CD4-positive, alpha-beta T cell (primary cell): ENCODE results near the gene EPHB1. TPM values are rescaled to one million over a fixed set of nuclear protein-coding genes. Genes with fewer than 3 reads are reported as not detected.

Experiments used
- ATAC-seq: fragments of 200-7000 bp; cut with Tn5 transposase; one replicate; pipeline ENCODE4 v1.10.0; 2022; ENCODE audit warnings: mild to moderate bottlenecking; ENCODE audit not compliant: poor library complexity
- CTCF ChIA-PET: fragments of 350-600 bp; sonication (Branson Sonifier 250); formaldehyde crosslinking; loops from one replicate; lab custom pipeline; 2021; ENCODE audit warnings: antibody characterized with exemption, inconsistent platforms; lab: Charles Lee
- POLR2A ChIA-PET: fragments of 350-600 bp; sonication (Branson Sonifier 250); formaldehyde crosslinking; loops from one replicate; lab custom pipeline; 2021; ENCODE audit warnings: antibody characterized with exemption, inconsistent platforms; lab: Charles Lee
- DNase-seq, 14 experiments: peaks; one replicate each; pipeline ENCODE4 v3.0.0-alpha.2; 2013 to 2020; ENCODE audit warnings: mixed read lengths in 2 of 14
- H3K27ac ChIP-seq, 2 donors: one replicate each; pipeline versions ENCODE4 v1.5.1 to v1.7.0; 2013; ENCODE audit warnings: low read length in 2 of 2, low read depth in 1 of 2, mild to moderate bottlenecking in 1 of 2
- H3K27me3 ChIP-seq, 2 experiments: 1 replicate in 1 of 2; 2 replicates in 1 of 2; pipeline versions ENCODE4 v1.6.1 to v1.7.0; 2013; ENCODE audit warnings: low read length in 2 of 2, control low read depth in 1 of 2, mild to moderate bottlenecking in 1 of 2, moderate library complexity in 1 of 2; ENCODE audit not compliant: insufficient read depth in 2 of 2, control insufficient read depth in 1 of 2
- H3K36me3 ChIP-seq: one replicate; pipeline ENCODE4 v1.6.1; 2013; ENCODE audit warnings: low read length, control low read depth; ENCODE audit not compliant: insufficient read depth
- H3K4me1 ChIP-seq: one replicate; pipeline ENCODE4 v1.6.1; 2013; ENCODE audit warnings: low read length, control low read depth; ENCODE audit not compliant: insufficient read depth
- H3K4me3 ChIP-seq: one replicate; pipeline ENCODE4 v1.5.1; 2013; ENCODE audit warnings: mild to moderate bottlenecking, low read length, moderate library complexity
- H3K9me3 ChIP-seq, 2 experiments: 1 replicate in 1 of 2; 2 replicates in 1 of 2; pipeline versions ENCODE4 v1.6.1 to v1.7.0; 2013; ENCODE audit warnings: low read length in 2 of 2, mild to moderate bottlenecking in 2 of 2, control low read depth in 1 of 2, moderate library complexity in 1 of 2; ENCODE audit not compliant: control insufficient read depth in 1 of 2, insufficient read depth in 1 of 2
- H3K27ac Mint-ChIP-seq: one replicate; pipeline ENCODE4 v1.8.0; 2020; ENCODE audit warnings: mixed read lengths
- H3K27me3 Mint-ChIP-seq: one replicate; pipeline ENCODE4 v1.8.0; 2021; ENCODE audit warnings: mixed read lengths
- H3K36me3 Mint-ChIP-seq: one replicate; pipeline ENCODE4 v1.8.0; 2021; ENCODE audit warnings: low read depth, mixed read lengths
- H3K4me1 Mint-ChIP-seq: one replicate; pipeline ENCODE4 v1.8.0; 2021; ENCODE audit warnings: low read depth, mixed read lengths
- H3K4me3 Mint-ChIP-seq: one replicate; pipeline ENCODE4 v1.8.0; 2020; ENCODE audit warnings: mild to moderate bottlenecking, mixed read lengths
- H3K9me3 Mint-ChIP-seq: one replicate; pipeline ENCODE4 v1.8.0; 2020; ENCODE audit warnings: mixed read lengths
- intact Hi-C, 2 experiments: fragments of 100-400 bp; cut with DNase I in 1 of 2; cut with micrococcal nuclease in 1 of 2; formaldehyde crosslinking; loops; one replicate each; pipeline versions ENCODE4 v1.15.1 to v1.9.0; 2023 to 2025; cut with DNase I, micrococcal nuclease
- total RNA-seq, 174 experiments: library from RNA in 2 of 174; stranded (reverse) in 2 of 174; gene quantifications; one replicate each; pipeline ENCODE4 v1.2.3 and lab custom pipeline; 2021 to 2026
- TF ChIP-seq, protein P1 (sequence below): fragments of 200-600 bp; IDR thresholded peaks from one replicate; pipeline ENCODE4 v1.8.0; 2022; ENCODE audit warnings: antibody characterized with exemption, mild to moderate bottlenecking

Gene EPHB1
- total RNA-seq, 2 experiments from 2014 or later: 0.08 to 0.49 TPM

DNA sequence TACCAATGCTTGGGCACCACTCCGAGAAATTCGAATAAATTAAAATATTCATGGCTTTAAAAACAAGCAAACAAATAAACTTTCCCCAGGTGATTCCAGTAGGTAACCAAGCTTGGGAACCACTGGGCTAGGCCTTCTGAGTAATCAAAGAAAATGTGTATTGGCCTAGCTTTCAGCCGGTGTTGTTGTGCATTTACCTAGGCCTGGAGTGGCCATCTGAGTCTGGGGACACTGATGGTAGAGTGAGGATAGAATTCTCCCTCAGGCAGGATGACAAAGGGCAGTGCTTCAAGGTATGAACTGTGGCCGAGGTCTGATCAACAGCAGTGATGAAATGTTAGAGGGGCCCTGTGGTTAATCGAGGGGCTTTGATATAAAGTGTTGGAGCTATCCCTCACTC, 440.5 kb downstream of the EPHB1 start:
- Histone ChIP-seq H3K4me3 (no peak overlapping the region), H3K27ac (no peak overlapping the region), H3K4me1 (no peaks in the 10 kb centered on the region), H3K36me3 (no peaks in the 10 kb centered on the region), H3K27me3 (no peaks in the 10 kb centered on the region), H3K9me3 (peaks cover 0 to 8% of the 10 kb centered on the region in 2 experiments)
- no peaks in the 10 kb centered on the region for H3K36me3 Mint-ChIP-seq
- H3K27ac Mint-ChIP-seq: no peak overlapping the region
- H3K4me1 Mint-ChIP-seq: no peaks in the 10 kb centered on the region
- CTCF ChIA-PET: no interaction called here
- no peak for ATAC-seq
- intact Hi-C loops: no loop called here
- no peak overlapping the region for H3K4me3 Mint-ChIP-seq
- DNase-seq: no peak
- no peaks in the 10 kb centered on the region for H3K27me3 Mint-ChIP-seq
- TF ChIP-seq, protein P1, sequence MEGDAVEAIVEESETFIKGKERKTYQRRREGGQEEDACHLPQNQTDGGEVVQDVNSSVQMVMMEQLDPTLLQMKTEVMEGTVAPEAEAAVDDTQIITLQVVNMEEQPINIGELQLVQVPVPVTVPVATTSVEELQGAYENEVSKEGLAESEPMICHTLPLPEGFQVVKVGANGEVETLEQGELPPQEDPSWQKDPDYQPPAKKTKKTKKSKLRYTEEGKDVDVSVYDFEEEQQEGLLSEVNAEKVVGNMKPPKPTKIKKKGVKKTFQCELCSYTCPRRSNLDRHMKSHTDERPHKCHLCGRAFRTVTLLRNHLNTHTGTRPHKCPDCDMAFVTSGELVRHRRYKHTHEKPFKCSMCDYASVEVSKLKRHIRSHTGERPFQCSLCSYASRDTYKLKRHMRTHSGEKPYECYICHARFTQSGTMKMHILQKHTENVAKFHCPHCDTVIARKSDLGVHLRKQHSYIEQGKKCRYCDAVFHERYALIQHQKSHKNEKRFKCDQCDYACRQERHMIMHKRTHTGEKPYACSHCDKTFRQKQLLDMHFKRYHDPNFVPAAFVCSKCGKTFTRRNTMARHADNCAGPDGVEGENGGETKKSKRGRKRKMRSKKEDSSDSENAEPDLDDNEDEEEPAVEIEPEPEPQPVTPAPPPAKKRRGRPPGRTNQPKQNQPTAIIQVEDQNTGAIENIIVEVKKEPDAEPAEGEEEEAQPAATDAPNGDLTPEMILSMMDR: no peak
- POLR2A ChIA-PET: no interaction called here
- H3K9me3 Mint-ChIP-seq: peaks cover 2% of the 10 kb centered on the region

DNA sequence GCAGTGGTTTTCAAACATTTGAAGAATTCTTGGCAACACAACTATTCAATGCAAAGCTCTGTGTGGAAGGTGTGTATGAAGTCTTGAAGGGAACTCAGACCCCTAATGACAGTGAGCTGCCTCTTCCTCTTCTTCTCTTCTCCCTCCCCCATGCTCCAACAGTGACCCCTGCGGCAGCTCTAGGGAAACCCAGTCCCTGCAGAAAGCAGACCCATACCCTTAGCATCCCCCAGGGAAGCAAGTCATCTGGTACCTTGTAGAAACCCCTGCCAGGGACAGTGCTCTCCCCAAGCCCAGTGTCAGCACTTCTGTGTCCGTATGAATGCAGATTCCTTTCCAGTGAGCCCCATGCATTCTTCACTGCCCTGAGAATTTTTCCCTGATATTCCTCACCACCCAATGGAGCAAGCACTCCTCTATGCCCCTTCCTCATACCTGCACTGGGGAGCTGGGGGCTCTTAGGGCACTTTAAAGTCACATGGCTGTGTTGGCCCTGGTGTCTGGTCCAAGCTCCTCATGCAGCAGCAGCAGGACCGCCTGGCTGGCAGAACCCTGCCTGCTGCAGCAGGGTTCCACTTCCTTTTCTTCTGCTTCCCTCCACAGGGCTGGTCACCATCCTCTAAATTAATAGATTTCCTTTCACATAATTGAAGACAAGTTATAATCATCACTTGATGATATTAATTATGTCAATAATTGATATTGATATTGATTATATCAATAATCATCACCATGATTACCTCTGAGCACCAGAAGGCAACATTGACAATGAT, 442.5 kb downstream of the EPHB1 start:
- H3K36me3 Mint-ChIP-seq: no peaks in the 10 kb centered on the region
- H3K27ac ChIP-seq: no peak overlapping the region
- DNase-seq: no peak
- ATAC-seq: no peak
- H3K27me3 Mint-ChIP-seq: no peaks in the 10 kb centered on the region
- no peaks in the 10 kb centered on the region for H3K36me3 ChIP-seq
- H3K4me1 ChIP-seq: no peaks in the 10 kb centered on the region
- H3K9me3 Mint-ChIP-seq: peaks cover 2% of the 10 kb centered on the region
- ChIA-PET POLR2A (no interaction called here), CTCF (no interaction called here)
- H3K4me3 ChIP-seq: no peak overlapping the region
- TF ChIP-seq, protein P1: no peak
- no peak overlapping the region for H3K4me3 Mint-ChIP-seq
- H3K27ac Mint-ChIP-seq: no peak overlapping the region
- H3K27me3 ChIP-seq: no peaks in the 10 kb centered on the region
- intact Hi-C loops: no loop called here
- peaks cover 0 to 12% of the 10 kb centered on the region in 2 experiments for H3K9me3 ChIP-seq
- no peaks in the 10 kb centered on the region for H3K4me1 Mint-ChIP-seq

DNA sequence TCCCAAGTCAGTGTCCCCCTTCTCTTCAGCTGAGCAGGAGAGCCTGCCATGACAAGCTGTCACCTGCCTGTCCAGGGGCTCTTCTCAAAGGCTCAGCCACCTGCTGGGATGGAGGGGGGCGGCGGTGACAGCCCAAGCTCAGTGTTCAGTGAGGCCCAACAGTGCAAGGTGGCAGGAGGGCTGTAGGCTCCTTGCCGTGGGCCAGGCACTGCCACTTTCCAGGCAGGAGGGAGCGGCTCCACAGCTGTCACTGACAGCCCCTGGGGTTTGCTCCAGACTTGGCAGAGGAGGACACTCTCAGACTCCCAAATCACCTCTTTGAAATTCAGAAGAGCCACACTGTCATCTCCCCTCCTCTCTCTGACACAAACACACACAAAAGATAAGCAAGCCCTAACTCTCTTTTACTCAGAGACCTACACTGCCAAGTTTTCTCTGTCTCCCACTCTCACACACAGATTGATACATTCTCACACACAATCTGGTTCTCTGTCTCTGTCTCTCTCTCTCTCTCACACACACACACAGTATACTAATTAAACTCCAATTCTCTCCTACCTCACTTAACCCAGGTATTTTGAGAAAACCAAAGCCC, 443.3 kb downstream of the EPHB1 start:
- H3K4me3 Mint-ChIP-seq: no peak overlapping the region
- peaks cover 0 to 12% of the 10 kb centered on the region in 2 experiments for H3K9me3 ChIP-seq
- H3K4me1 ChIP-seq: no peaks in the 10 kb centered on the region
- TF ChIP-seq, protein P1: no peak
- peaks cover 2% of the 10 kb centered on the region for H3K9me3 Mint-ChIP-seq
- DNase-seq (no peak), ATAC-seq (no peak)
- ChIA-PET CTCF (no interaction called here), POLR2A (no interaction called here)
- no peaks in the 10 kb centered on the region for H3K27me3 ChIP-seq
- H3K27me3 Mint-ChIP-seq: no peaks in the 10 kb centered on the region
- H3K4me3 ChIP-seq: no peak overlapping the region
- H3K27ac ChIP-seq: no peak overlapping the region
- no peak overlapping the region for H3K27ac Mint-ChIP-seq
- no peaks in the 10 kb centered on the region for H3K4me1 Mint-ChIP-seq
- H3K36me3 Mint-ChIP-seq: no peaks in the 10 kb centered on the region
- intact Hi-C loops: no loop called here
- H3K36me3 ChIP-seq: no peaks in the 10 kb centered on the region
